ENCODE results near the gene RNASE8. TPM values are rescaled to one million over a fixed set of nuclear protein-coding genes. Genes with fewer than 3 reads are reported as not detected.

RNASE8 gene
- total RNA-seq, 1 experiment from 2014 or later, result not detected

GRCh38 chr14:21063479-21063878 lies 5.9 kb downstream of the RNASE8 start:
- intact Hi-C loops (cut with micrococcal nuclease), result loop anchor here (10.0 kb wide), 1 partner anchor 71 kb away; no protein-coding TSS in a partner anchor
- peak; percentile 31 for DNase-seq (ENCODE audit: unreplicated experiment)
- Mint-ChIP-seq H3K36me3 (ENCODE audit: insufficient read depth, unreplicated experiment) (no peaks in the 10 kb centered on the region), H3K4me3 (ENCODE audit: unreplicated experiment) (no peak overlapping the region), H3K27ac (ENCODE audit: low read depth, unreplicated experiment) (no peak overlapping the region), H3K9me3 (ENCODE audit: unreplicated experiment) (no peaks in the 10 kb centered on the region), H3K27me3 (ENCODE audit: insufficient read depth, unreplicated experiment) (peaks cover 11% of the 10 kb centered on the region), H3K4me1 (ENCODE audit: insufficient read depth, unreplicated experiment) (peaks cover 7% of the 10 kb centered on the region)
- no peak for TF ChIP-seq CTCF (IDR thresholded peaks at IDR 0.05; ENCODE audit: unreplicated experiment)
- ChIA-PET POLR2A (interaction anchor here (0.7 to 0.9 kb wide), 4 partner anchors 10 to 448 kb away, joined by 3 to 4 read pairs (median 4); partner anchors contain the start of genes METTL3 and RNASE7), CTCF (interaction anchor here (0.6 to 4.6 kb wide), 8 partner anchors 15 to 722 kb away, joined by 3 to 39 read pairs (median 6); no protein-coding TSS in a partner anchor)
- BruUV-seq (replicated peaks), result no TSS peak

GRCh38 chr14:21066882-21067502 lies 9.4 kb downstream of the RNASE8 start:
- CTCF ChIA-PET, result interaction anchor here (0.6 to 4.8 kb wide), 27 partner anchors 9 to 995 kb away, joined by 3 to 127 read pairs (median 4); partner anchors contain the start of genes NDRG2, RNASE7 and TMEM253
- BruUV-seq (replicated peaks), result no TSS peak
- Mint-ChIP-seq H3K4me3 (ENCODE audit: unreplicated experiment) (no peak overlapping the region), H3K27ac (ENCODE audit: low read depth, unreplicated experiment) (no peak overlapping the region), H3K9me3 (ENCODE audit: unreplicated experiment) (no peaks in the 10 kb centered on the region), H3K4me1 (ENCODE audit: insufficient read depth, unreplicated experiment) (peaks cover 18% of the 10 kb centered on the region), H3K36me3 (ENCODE audit: insufficient read depth, unreplicated experiment) (peaks cover 5% of the 10 kb centered on the region), H3K27me3 (ENCODE audit: insufficient read depth, unreplicated experiment) (peaks cover 11% of the 10 kb centered on the region)
- POLR2A ChIA-PET, result interaction anchor here (0.8 to 2.6 kb wide), 4 partner anchors 9 to 38 kb away, joined by 3 to 14 read pairs (median 6); partner anchors contain the start of gene RNASE8
- DNase-seq (ENCODE audit: unreplicated experiment), result peak; percentile 36
- intact Hi-C loops (cut with micrococcal nuclease), result loop anchor here (1.0 to 10.0 kb wide), 4 partner anchors 25 to 490 kb away; no protein-coding TSS in a partner anchor
- peak; percentile 37 for TF ChIP-seq CTCF (IDR thresholded peaks at IDR 0.05; ENCODE audit: unreplicated experiment)

- Mint-ChIP-seq H3K27ac (ENCODE audit: low read depth, unreplicated experiment) (no peak overlapping the region), H3K27me3 (ENCODE audit: insufficient read depth, unreplicated experiment) (peaks cover 11% of the 10 kb centered on the region), H3K9me3 (ENCODE audit: unreplicated experiment) (no peaks in the 10 kb centered on the region), H3K4me3 (ENCODE audit: unreplicated experiment) (peak overlapping the region; percentile 83), H3K4me1 (ENCODE audit: insufficient read depth, unreplicated experiment) (peaks cover 26% of the 10 kb centered on the region), H3K36me3 (ENCODE audit: insufficient read depth, unreplicated experiment) (peaks cover 12% of the 10 kb centered on the region)
- peak; percentile 64 for DNase-seq (ENCODE audit: unreplicated experiment)
- ChIA-PET CTCF (interaction anchor here (0.6 to 4.8 kb wide), 23 partner anchors 13 to 640 kb away, joined by 3 to 127 read pairs (median 3); partner anchors contain the start of genes RNASE7 and TMEM253), POLR2A (interaction anchor here (0.6 to 1.2 kb wide), 7 partner anchors 17 to 39 kb away, joined by 3 to 8 read pairs (median 4); no protein-coding TSS in a partner anchor)
- BruUV-seq (replicated peaks), result no TSS peak
- peak; percentile 24 for TF ChIP-seq CTCF (IDR thresholded peaks at IDR 0.05; ENCODE audit: unreplicated experiment)
- intact Hi-C loops (cut with micrococcal nuclease), result loop anchor here (1.0 to 10.0 kb wide), 3 partner anchors 36 to 489 kb away; no protein-coding TSS in a partner anchor
These were observed 11.1 kb downstream of the RNASE8 start for GRCh38 chr14:21068521-21069387.

Measured in MCF 10A (cell line).